Right hindlimb (tissue), 1 donor: ENCODE data around the gene TEF.

ENCODE experiments used
- DNase-seq: peaks from one replicate; pipeline ENCODE4 v3.0.0-alpha.2; 2018

TEF gene

GRCh38 chr22:41381329-41382097, at the start of gene TEF:
Gene TEF, plus strand, starts transcription at chr22:41381942. Its CDS starts 103 bp downstream, at chr22:41382045.
- DNase-seq = peak; percentile 99

- DNase-seq = no peak
Measured at GRCh38 chr22:41332217-41332939, 49.4 kb upstream of the TEF start.

- no peak for DNase-seq
Measured at GRCh38 chr22:41333806-41334205, 47.9 kb upstream of the TEF start.

- no peak for DNase-seq
Measured at GRCh38 chr22:41334215-41334614, 47.5 kb upstream of the TEF start.

GRCh38 chr22:41334951-41335635, 46.6 kb upstream of the TEF start:
- DNase-seq = no peak

- no peak for DNase-seq
Measured at GRCh38 chr22:41338614-41339212, 43.0 kb upstream of the TEF start.

GRCh38 chr22:41339823-41340222, 41.9 kb upstream of the TEF start:
- no peak for DNase-seq

GRCh38 chr22:41340357-41340756, 41.4 kb upstream of the TEF start:
- DNase-seq = no peak

GRCh38 chr22:41341012-41341411, 40.7 kb upstream of the TEF start:
- DNase-seq = no peak

GRCh38 chr22:41341990-41342389, 39.8 kb upstream of the TEF start:
- DNase-seq = no peak

GRCh38 chr22:41343300-41343699, 38.4 kb upstream of the TEF start:
- DNase-seq = no peak

GRCh38 chr22:41343717-41344116, 38.0 kb upstream of the TEF start:
- DNase-seq = no peak

GRCh38 chr22:41344189-41344788, 37.5 kb upstream of the TEF start:
- DNase-seq = no peak

- no peak for DNase-seq
Measured at GRCh38 chr22:41345807-41346335, 35.9 kb upstream of the TEF start.

GRCh38 chr22:41347066-41347859, 34.5 kb upstream of the TEF start:
- DNase-seq = no peak

GRCh38 chr22:41348964-41349484, 32.7 kb upstream of the TEF start:
- DNase-seq = no peak

GRCh38 chr22:41350087-41350486, 31.7 kb upstream of the TEF start:
- DNase-seq = no peak

GRCh38 chr22:41351011-41351410, 30.7 kb upstream of the TEF start:
- no peak for DNase-seq

GRCh38 chr22:41352058-41352457, 29.7 kb upstream of the TEF start:
- no peak for DNase-seq

GRCh38 chr22:41353862-41354575, 27.7 kb upstream of the TEF start:
- DNase-seq = no peak

- DNase-seq = no peak
Measured at GRCh38 chr22:41354979-41355378, 26.8 kb upstream of the TEF start.
